ENCODE results near the gene GPR158.

The GPR158 gene

DNA sequence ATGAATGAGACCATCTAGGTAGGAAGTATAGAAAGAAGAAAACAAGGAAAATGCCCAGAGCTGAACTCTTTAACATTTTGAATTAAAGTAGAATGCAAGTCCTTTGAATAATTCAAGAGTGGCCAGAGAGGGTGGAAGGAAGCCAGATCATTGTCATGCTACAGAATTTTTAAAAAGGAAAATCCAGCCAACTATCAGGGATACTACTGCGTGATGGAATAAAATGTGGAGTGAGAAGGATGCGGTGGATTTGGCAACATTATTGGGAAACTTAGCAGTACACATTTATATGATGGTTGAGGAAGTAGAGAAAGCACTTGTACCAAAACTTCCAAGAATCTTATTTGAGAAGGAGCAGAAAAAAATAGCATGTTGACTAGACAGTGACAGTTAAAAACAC lies 261.6 kb downstream of the GPR158 start:
- DNase-seq, result no peak

- no peak for DNase-seq
These were observed 266.5 kb downstream of the GPR158 start for GRCh38 chr10:25441270-25441669.

GRCh38 chr10:25444266-25444665 lies 269.5 kb downstream of the GPR158 start:
- DNase-seq, result no peak

- no peak for DNase-seq
These were observed 276.6 kb downstream of the GPR158 start for GRCh38 chr10:25451401-25451800.

DNA sequence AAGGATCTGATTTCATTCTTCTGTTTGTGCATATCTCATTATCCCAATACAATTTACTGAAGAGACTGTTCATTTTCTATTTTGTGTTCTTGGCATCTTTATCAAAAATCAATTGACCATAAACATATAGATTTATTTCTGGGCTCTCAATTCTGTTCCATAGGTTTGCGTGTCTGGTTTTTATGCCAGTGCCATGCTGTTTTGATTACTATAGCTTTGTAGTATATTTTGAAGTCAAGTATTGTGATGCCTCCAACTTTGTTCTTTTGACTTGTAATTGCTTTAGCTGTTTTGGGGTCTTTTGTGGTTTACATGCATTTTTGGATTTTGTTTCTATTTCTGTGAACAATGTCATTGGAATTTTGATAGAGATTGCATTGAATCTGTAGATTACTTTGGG lies 278.8 kb downstream of the GPR158 start:
- DNase-seq, result no peak

DNA sequence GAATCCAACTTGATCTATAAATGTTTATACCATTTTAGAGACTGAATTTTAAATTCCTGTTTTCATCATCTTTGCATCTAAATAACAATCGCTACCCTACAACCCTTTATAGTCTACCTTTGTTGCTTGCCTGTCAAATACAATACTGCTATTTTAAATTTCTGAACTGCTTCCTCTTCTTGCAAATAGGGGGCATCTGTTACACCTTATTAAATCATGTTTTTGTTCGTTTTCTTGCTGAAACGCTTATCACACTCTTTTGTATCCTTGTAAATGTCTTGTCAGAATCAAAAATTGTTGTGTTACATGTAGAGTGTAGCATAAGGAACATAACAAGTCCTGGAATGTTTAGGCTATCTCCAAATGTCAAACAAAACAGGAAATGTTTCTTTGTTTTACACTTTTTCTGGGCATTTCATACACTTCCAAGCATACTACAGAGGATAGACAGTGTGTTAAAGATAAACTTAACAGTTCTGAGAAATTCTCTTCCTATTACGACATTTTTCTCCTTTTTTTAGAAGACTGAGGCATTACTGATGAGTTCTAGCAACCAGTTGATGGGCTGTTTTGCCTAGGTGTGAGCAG lies 281.3 kb downstream of the GPR158 start:
- DNase-seq, result no peak

GRCh38 chr10:25457552-25457951 lies 282.8 kb downstream of the GPR158 start:
- no peak for DNase-seq

GRCh38 chr10:25465582-25466372 lies 291.0 kb downstream of the GPR158 start:
- no peak for DNase-seq

DNA sequence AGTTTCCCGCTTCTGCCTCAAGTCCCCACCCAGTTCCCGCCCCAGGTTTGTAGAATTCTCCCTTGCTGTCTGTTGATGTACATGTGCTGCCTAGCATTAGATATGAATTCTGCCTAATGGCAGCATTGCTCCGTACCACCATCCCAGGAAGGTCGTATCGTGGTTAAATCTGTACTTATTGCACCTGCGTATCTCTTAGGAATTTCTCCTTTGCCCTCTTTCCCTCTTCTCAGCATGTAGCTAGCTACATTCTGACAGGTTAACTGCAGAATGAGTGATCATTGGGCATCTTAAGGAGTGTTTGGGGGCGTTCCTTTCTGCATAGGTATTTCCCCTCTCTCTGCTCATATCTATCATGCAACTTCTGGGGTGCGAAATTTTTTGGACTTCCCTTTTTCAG lies 293.1 kb downstream of the GPR158 start:
- no peak for DNase-seq

- no peak for DNase-seq
These were observed 306.7 kb downstream of the GPR158 start for GRCh38 chr10:25481467-25481866.

DNA sequence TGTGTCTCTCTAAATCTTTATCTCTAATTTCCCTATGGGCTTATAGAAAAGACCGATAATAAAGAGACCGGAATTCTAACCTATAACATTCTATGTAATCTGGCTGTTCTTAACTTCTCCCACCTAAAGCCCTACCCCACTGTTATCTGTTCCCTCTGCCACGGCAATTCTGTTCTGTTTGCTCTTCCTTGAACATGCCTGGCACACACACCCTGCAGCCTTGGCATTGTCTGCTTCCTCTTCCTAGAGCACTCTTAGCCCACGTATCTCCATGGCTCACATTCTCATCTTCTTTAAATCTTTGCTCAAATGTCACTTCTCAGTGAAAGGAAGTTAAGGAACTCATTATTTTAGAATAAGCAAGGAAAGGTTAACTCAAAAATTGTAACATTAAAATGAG lies 309.2 kb downstream of the GPR158 start:
- DNase-seq, result no peak

DNA sequence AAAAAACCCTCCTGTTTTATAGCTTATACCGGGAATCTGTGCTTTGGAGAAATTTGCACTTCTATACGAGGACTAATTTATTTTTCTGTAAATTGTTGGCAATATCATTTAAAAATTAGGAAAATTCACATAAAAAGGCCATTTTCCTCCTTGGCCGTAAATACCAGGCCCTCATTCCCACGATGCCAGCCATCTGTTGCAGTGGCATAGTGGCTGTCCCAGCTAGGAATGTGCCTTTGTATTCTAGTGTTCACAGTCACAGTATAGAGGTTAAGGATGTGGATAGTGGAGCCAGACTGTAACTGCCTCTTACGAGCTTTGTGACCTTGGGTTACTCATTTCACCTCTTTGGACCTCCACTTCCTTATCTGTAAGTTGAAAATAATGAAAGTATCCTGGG lies 312.5 kb downstream of the GPR158 start:
- DNase-seq, result no peak

- no peak for DNase-seq
These were observed 317.2 kb downstream of the GPR158 start for GRCh38 chr10:25492040-25492439.

DNA sequence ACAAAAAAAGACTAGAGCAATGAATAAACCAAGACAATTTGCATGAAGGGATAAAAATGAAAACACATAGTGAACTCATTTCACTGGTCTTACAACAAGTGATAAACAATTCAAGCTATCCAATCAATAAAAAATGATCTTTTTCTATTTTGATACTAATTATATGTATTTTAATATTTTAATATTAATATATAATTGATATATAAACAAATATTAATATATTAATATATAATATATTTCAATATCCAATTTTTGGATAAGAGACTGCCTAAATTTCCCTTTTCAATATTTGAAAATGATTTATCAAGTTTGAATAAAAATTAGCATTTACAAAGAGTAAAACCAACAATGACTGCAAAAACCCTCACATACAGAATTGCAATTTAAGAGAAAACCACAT lies 317.9 kb downstream of the GPR158 start:
- no peak for DNase-seq

DNA sequence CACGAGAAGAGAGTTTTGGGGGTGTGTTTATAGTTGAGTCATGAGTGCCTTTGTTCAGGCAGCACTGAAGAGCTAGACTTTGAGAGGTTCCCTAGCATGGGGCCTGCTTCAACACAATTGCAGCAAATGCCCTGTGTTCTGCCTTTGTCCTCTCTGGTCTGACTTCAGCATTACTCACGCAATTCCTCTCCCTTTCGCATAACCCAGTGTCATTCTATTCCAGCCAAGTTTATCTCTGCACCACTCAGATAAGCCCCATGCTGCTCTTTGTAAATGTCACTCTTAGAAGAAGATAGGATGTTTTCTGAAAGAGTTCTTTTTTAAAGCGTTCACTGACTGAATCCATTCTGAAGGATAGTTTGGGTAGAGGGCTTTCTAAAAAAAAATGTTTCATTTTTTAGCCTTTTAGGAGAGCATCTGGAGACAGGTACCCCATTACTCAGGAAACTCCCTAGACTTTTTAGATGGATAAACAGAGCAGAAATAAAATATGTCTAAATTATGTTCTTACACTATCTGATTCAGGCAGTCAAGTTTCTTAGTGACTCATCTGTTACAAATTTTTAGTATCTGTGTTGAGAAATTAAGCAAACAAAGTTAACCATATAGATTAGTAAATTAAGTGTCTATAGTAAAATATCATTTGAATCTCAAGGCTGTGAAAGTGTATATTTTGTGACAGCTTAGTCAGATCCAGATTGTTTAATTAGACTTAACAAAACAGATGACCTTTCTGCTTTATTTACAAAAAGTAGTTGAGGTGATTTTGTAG lies 318.5 kb downstream of the GPR158 start:
- DNase-seq, result no peak

DNA sequence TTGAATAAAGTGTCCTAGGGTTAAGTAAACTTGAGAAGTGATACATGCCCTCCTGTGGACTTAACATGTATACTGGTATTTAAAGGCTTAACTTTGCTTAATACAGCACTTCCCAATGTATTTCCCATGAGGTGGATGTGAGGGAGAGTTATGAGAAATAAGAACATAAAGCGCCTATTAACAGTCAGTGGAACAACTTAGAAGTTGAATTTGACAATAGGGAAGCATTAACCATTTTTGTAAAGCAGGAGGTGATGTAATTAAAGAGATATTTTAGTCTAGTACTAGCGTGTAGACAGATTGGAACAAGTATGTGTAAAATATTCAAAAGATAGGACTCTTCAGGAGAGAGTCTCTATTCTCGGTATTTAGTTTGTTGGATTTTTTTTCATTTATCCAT lies 322.4 kb downstream of the GPR158 start:
- DNase-seq, result no peak

- DNase-seq, result no peak
These were observed 323.8 kb downstream of the GPR158 start for GRCh38 chr10:25498645-25499044.

DNA sequence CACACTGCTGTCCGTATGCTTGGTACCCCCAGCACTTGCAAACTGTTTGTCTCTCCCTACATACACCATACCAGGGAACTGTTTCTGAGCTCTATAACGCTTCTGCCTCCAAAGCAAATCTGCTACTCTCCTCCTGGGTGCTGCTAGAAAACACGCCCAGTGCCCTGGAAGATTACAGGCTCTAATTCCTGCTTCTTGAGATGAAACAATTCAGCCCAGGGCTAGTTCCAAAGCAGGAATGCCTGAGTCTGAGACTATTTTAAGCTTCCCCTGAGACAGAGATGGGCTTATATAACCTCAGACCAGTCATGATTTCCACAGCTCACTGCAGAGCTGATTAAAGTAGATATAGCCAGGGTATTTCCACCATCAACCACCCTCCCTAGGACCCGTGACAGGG lies 327.1 kb downstream of the GPR158 start:
- no peak for DNase-seq

GRCh38 chr10:25502453-25502852 lies 327.7 kb downstream of the GPR158 start:
- no peak for DNase-seq

DNA sequence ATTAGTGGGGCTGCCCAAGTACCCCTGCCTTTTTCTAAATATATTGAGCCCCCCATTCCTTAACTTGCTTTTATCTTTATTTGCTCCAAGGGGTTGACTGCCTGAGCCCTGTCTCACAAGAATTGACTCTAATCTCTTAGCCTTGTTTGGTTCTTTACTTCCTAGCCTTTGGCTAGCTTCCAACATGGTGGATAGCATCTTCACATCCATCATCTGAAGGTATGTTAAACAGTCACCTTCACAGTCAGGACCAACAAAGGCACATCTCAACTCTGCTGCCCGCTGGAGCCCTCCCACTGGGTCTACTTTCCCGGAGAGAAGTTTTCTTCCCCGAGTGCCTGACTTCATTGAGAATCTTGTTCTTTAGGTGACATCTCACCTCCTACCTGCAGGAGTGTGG lies 329.5 kb downstream of the GPR158 start:
- DNase-seq, result no peak

GRCh38 chr10:25504838-25505237 lies 330.0 kb downstream of the GPR158 start:
- DNase-seq, result no peak

DNA sequence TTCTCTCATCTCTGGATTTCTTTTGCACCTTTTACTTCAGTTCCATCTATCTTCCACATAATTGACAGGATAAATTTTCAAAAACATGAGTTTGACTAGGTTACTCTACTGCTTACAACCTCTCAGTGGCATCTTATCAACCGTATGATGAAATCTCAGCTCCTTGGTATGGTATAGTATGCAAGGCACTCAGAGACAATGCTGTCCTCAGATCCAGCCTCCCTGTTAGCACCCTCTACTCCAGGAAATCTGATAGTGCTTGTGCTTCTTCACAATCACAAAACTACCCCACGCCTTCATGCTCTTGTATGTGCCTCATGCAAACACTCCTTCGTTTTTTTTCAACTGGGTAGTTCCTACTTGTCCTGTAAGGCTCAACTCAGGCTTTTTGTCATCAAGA lies 330.7 kb downstream of the GPR158 start:
- no peak for DNase-seq

DNA sequence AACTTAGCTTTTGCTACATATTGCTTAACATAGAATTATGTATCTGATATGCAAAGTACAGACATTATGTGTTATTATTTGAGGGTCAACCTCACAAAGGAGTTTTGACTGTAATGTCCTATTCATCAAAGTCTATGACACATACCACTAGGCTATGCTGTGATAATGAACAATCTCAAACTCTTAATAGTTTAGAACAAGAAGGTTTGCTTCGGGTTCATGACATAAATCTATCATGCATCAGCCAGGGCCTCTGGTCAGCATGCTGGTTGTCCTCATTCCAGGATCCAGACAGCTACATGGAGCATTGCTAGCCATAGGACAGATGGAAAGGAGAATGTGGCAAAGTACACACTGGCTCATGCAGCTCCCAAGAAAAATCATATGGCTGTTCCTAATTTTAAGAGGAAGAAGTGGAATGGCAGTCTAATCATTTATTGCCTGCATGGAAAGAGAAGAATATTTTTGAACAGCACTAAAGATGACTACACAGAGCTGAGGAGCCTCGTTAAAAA lies 332.1 kb downstream of the GPR158 start:
- DNase-seq, result no peak

Measured in CD4-positive, alpha-beta T cell treated with Interleukin-17A for 1 hour (primary cell).